ENCODE measurements around the gene RGCC. TPM values are rescaled to one million over a fixed set of nuclear protein-coding genes. Genes with fewer than 3 reads are reported as not detected.

The RGCC gene
- total and polyA plus RNA-seq, 3 donors from 2014 or later, result 15.1 to 64.2 (median 26.5) TPM

DNA sequence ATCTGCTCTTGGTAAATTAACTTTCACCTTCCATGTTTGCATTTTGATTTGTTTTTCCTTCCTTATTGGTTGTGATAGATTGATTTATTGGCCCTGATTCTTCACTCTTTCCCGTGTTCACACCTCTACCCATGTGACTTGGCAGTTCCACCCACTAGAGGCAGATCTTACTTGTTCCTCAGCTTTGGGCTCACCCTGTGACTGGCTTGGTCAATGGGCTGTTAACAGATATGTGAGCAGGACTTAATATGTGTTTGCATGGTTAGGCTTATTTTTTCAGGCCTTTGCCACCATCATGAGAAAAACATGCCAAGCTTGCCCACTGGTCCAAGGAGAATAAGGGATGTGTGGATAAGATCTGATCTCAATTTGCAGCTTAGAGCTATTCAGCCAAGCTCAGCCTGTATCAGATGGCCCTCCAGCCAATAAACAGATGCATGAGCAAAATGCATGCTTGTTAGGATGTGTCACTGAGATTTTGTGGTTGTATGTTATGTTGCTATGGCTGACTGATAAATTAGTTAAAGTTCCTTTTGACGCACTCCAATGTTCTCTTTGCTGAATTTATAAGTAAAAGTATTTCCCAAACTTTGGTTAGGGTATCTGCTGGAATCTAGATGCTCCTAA lies 48.0 kb downstream of the RGCC start:
- Histone ChIP-seq H3K9me3 (no peaks in the 10 kb centered on the region), H3K4me3 (no peak overlapping the region), H3K4me1 (no peaks in the 10 kb centered on the region), H3K27me3 (no peaks in the 10 kb centered on the region), H3K36me3 (ENCODE audit: low read depth, missing control alignments) (no peaks in the 10 kb centered on the region), H3K27ac (no peak overlapping the region)
- 91 to 93% methylated on average over 2 of the region's 2 CpGs for WGBS, 2 donors
- DNase-seq, result no peak
- TF ChIP-seq, protein P1, sequence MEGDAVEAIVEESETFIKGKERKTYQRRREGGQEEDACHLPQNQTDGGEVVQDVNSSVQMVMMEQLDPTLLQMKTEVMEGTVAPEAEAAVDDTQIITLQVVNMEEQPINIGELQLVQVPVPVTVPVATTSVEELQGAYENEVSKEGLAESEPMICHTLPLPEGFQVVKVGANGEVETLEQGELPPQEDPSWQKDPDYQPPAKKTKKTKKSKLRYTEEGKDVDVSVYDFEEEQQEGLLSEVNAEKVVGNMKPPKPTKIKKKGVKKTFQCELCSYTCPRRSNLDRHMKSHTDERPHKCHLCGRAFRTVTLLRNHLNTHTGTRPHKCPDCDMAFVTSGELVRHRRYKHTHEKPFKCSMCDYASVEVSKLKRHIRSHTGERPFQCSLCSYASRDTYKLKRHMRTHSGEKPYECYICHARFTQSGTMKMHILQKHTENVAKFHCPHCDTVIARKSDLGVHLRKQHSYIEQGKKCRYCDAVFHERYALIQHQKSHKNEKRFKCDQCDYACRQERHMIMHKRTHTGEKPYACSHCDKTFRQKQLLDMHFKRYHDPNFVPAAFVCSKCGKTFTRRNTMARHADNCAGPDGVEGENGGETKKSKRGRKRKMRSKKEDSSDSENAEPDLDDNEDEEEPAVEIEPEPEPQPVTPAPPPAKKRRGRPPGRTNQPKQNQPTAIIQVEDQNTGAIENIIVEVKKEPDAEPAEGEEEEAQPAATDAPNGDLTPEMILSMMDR (IDR thresholded peaks at IDR 0.05), result no peak
- no peak for TF ChIP-seq POLR2A (IDR thresholded peaks at IDR 0.05)
- intact Hi-C loops (cut with DNase I; ENCODE audit: low total_unique reads), result no loop called here

DNA sequence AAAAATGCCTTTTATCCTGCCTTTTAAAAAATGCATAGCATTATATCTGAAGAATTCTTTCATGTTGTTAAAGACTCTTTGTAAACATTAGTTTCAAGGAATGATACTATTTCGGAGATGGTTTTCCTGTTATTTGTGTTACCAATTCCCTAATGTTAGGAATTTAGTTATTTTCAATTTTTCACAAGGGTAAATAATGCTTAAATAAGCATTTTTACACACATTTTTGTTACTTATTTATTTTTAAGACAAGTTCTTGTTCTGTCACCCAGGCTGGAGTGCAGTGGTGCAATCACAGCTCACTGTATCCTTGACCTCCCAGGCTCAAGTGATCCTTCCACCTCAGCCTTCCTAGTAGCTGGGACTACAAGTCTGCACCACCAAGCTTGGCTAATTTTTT lies 49.0 kb downstream of the RGCC start:
- TF ChIP-seq, protein P1 (IDR thresholded peaks at IDR 0.05), result no peak
- no peak for TF ChIP-seq POLR2A (IDR thresholded peaks at IDR 0.05)
- H3K27me3 ChIP-seq, result no peaks in the 10 kb centered on the region
- intact Hi-C loops (cut with DNase I; ENCODE audit: low total_unique reads), result no loop called here
- no peaks in the 10 kb centered on the region for H3K36me3 ChIP-seq (ENCODE audit: low read depth, missing control alignments)
- H3K4me1 ChIP-seq, result no peaks in the 10 kb centered on the region
- H3K27ac ChIP-seq, result no peak overlapping the region
- no peak for DNase-seq
- H3K4me3 ChIP-seq, result no peak overlapping the region
- WGBS, 2 donors, result 84 to 100% methylated on average over 1 of the region's 1 CpG
- no peaks in the 10 kb centered on the region for H3K9me3 ChIP-seq

DNA sequence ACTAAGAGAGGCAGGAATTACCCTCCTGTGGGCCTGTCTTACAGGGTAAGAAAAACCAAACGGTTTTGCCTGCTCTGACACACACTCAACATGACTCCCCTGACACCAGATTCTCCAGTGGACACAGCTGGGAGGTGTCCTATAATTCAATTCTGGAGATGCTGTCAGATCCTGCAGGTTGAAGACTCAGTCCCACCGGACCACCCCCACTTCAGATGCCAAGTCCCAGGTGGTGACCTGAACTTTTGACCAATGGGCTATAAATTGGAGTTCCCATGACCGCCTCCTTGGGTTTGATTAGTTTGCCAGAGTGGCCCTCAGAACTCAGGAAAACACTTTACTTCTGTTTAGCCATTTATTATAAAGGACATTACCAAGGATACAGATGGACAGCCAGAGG lies 52.6 kb downstream of the RGCC start:
- Histone ChIP-seq H3K9me3 (no peaks in the 10 kb centered on the region), H3K27ac (no peak overlapping the region), H3K36me3 (ENCODE audit: low read depth, missing control alignments) (no peaks in the 10 kb centered on the region), H3K4me1 (no peaks in the 10 kb centered on the region), H3K27me3 (no peaks in the 10 kb centered on the region), H3K4me3 (no peak overlapping the region)
- intact Hi-C loops (cut with DNase I; ENCODE audit: low total_unique reads), result no loop called here
- WGBS, 2 donors, result 54 to 63% methylated on average over 3 of the region's 3 CpGs
- TF ChIP-seq, protein P1 (IDR thresholded peaks at IDR 0.05), result no peak
- no peak for TF ChIP-seq POLR2A (IDR thresholded peaks at IDR 0.05)
- DNase-seq, result no peak

DNA sequence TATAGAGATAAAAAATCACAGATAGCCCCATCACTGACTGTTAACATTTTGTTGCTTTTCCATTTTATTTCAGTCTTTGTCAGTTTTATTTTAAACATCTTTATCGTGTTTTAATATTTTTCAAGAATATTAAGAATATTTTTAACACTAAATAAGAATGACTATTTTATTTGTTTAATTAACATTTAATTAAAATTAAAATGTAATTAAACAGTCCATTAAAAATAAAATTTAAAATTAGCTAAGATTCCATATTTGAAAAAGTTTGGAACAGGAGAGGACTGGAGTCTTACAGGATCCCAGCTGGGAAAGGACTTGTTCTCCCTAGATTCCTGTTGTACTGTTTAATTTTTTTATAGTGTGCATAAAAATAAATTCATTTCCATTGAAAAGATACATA lies 54.5 kb downstream of the RGCC start:
- 70 to 91% methylated on average over 1 of the region's 1 CpG for WGBS, 2 donors
- DNase-seq, result no peak
- Histone ChIP-seq H3K27ac (no peak overlapping the region), H3K36me3 (ENCODE audit: low read depth, missing control alignments) (no peaks in the 10 kb centered on the region), H3K4me3 (no peak overlapping the region), H3K4me1 (no peaks in the 10 kb centered on the region), H3K9me3 (no peaks in the 10 kb centered on the region), H3K27me3 (no peaks in the 10 kb centered on the region)
- TF ChIP-seq POLR2A (IDR thresholded peaks at IDR 0.05), result no peak
- TF ChIP-seq, protein P1 (IDR thresholded peaks at IDR 0.05), result no peak
- intact Hi-C loops (cut with DNase I; ENCODE audit: low total_unique reads), result no loop called here

DNA sequence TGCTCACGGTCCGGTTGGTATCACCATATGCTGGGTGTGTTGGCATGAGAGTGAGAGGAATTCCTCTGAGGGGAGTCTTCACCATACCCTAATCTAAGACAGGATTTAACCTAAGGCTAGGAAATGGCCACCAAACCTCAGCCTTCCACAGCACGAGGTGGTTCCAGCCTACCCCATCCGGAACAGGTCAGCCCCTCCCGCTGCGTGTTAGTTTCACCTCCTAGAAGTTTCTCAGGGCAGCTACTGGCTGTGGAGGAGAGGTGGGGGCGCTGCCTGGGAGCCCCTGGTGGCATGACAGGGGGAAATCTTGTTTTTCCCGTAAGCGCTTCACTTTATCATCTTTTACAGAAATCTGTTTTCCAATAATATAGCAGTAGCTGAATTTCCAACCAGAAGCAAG lies 55.1 kb downstream of the RGCC start:
- Histone ChIP-seq H3K27ac (no peak overlapping the region), H3K36me3 (ENCODE audit: low read depth, missing control alignments) (no peaks in the 10 kb centered on the region), H3K27me3 (no peaks in the 10 kb centered on the region), H3K9me3 (no peaks in the 10 kb centered on the region), H3K4me3 (no peak overlapping the region), H3K4me1 (no peaks in the 10 kb centered on the region)
- TF ChIP-seq, protein P1 (IDR thresholded peaks at IDR 0.05), result no peak
- TF ChIP-seq POLR2A (IDR thresholded peaks at IDR 0.05), result no peak
- DNase-seq, result no peak
- 60 to 75% methylated on average over 9 of the region's 9 CpGs for WGBS, 2 donors
- intact Hi-C loops (cut with DNase I; ENCODE audit: low total_unique reads), result no loop called here
